Measurements from ENCODE around the gene POP5.

POP5 gene

DNA sequence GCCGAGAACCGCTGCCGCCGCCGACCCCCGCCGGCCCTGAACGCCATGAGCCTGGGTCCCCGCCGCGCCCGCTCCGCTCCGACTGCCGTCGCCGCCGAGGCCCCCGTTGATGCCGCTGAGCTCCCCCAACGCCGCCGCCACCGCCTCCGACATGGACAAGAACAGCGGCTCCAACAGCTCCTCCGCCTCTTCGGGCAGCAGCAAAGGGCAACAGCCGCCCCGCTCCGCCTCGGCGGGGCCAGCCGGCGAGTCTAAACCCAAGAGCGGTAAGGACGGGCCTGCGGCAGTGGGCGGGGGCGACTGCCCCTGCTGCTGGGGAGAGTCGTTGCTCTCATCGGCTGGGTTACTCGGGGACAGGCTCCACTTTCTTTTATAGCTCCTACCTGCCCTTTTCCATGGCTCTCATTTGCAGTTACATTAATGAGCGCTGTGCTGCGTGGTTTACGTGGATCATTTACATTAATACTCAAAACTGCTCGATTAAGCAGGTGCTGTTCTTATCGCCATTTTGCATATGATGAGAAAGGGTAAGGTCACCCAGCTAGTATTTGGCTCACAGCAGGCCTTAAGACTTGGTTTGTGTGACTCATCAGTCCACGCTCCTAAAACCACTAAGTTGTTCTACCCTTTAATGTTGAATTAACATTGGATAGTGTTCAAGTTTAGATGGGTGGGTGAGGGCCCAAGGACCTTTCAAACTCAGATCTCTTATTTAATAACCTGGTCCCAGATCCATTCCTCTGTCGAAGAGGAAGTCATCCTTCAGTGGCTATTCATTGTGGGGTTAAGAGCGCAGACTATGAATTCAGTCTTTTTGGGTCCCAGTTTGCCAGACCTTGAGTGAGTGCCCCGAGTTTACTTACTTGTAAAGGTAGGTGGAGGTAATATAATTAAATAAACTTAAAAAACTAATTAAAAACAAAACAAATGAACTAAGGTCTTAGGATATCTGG lies 46.2 kb downstream of the POP5 start (continued):
- no peak for TF ChIP-seq MZF1 (tag by site-specific recombination; IDR thresholded peaks at IDR 0.05; ENCODE audit: borderline replicate concordance)
- no peak for TF ChIP-seq ZFP41 (tag by site-specific recombination; IDR thresholded peaks at IDR 0.05; ENCODE audit: borderline replicate concordance)
- peak; percentile 24; the same call in 1 of the 2 replicates for TF ChIP-seq ZBTB48 (tag by site-specific recombination; IDR thresholded peaks at IDR 0.05)
- TF ChIP-seq, protein P1, sequence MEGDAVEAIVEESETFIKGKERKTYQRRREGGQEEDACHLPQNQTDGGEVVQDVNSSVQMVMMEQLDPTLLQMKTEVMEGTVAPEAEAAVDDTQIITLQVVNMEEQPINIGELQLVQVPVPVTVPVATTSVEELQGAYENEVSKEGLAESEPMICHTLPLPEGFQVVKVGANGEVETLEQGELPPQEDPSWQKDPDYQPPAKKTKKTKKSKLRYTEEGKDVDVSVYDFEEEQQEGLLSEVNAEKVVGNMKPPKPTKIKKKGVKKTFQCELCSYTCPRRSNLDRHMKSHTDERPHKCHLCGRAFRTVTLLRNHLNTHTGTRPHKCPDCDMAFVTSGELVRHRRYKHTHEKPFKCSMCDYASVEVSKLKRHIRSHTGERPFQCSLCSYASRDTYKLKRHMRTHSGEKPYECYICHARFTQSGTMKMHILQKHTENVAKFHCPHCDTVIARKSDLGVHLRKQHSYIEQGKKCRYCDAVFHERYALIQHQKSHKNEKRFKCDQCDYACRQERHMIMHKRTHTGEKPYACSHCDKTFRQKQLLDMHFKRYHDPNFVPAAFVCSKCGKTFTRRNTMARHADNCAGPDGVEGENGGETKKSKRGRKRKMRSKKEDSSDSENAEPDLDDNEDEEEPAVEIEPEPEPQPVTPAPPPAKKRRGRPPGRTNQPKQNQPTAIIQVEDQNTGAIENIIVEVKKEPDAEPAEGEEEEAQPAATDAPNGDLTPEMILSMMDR (tag by site-specific recombination; IDR thresholded peaks at IDR 0.05), result peak; percentile 46; the same call in 1 of the 2 replicates
- TF ChIP-seq EGR2 (tag by site-specific recombination; IDR thresholded peaks at IDR 0.05; ENCODE audit: low read depth), result peak; percentile 69
- peak; percentile 44; the same call in 1 of the 2 replicates for TF ChIP-seq KLF16 (tag by site-specific recombination; IDR thresholded peaks at IDR 0.05)
- TF ChIP-seq, protein P2, sequence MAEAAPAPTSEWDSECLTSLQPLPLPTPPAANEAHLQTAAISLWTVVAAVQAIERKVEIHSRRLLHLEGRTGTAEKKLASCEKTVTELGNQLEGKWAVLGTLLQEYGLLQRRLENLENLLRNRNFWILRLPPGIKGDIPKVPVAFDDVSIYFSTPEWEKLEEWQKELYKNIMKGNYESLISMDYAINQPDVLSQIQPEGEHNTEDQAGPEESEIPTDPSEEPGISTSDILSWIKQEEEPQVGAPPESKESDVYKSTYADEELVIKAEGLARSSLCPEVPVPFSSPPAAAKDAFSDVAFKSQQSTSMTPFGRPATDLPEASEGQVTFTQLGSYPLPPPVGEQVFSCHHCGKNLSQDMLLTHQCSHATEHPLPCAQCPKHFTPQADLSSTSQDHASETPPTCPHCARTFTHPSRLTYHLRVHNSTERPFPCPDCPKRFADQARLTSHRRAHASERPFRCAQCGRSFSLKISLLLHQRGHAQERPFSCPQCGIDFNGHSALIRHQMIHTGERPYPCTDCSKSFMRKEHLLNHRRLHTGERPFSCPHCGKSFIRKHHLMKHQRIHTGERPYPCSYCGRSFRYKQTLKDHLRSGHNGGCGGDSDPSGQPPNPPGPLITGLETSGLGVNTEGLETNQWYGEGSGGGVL (tag by site-specific recombination; IDR thresholded peaks at IDR 0.05), result peak; percentile 10; the same call in 1 of the 2 replicates
- TF ChIP-seq, protein P3, sequence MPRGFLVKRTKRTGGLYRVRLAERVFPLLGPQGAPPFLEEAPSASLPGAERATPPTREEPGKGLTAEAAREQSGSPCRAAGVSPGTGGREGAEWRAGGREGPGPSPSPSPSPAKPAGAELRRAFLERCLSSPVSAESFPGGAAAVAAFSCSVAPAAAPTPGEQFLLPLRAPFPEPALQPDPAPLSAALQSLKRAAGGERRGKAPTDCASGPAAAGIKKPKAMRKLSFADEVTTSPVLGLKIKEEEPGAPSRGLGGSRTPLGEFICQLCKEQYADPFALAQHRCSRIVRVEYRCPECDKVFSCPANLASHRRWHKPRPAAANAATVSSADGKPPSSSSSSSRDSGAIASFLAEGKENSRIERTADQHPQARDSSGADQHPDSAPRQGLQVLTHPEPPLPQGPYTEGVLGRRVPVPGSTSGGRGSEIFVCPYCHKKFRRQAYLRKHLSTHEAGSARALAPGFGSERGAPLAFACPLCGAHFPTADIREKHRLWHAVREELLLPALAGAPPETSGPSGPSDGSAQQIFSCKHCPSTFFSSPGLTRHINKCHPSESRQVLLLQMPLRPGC (tag by site-specific recombination; IDR thresholded peaks at IDR 0.05), result peak; percentile 31; the same call in 1 of the 2 replicates
- TF ChIP-seq, protein P4, sequence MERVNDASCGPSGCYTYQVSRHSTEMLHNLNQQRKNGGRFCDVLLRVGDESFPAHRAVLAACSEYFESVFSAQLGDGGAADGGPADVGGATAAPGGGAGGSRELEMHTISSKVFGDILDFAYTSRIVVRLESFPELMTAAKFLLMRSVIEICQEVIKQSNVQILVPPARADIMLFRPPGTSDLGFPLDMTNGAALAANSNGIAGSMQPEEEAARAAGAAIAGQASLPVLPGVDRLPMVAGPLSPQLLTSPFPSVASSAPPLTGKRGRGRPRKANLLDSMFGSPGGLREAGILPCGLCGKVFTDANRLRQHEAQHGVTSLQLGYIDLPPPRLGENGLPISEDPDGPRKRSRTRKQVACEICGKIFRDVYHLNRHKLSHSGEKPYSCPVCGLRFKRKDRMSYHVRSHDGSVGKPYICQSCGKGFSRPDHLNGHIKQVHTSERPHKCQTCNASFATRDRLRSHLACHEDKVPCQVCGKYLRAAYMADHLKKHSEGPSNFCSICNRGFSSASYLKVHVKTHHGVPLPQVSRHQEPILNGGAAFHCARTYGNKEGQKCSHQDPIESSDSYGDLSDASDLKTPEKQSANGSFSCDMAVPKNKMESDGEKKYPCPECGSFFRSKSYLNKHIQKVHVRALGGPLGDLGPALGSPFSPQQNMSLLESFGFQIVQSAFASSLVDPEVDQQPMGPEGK (tag by site-specific recombination; IDR thresholded peaks at IDR 0.05), result peak; percentile 74
- no peak for TF ChIP-seq SP2 (tag by site-specific recombination; IDR thresholded peaks at IDR 0.05)
- TF ChIP-seq KLF9 (tag by site-specific recombination; IDR thresholded peaks at IDR 0.05; ENCODE audit: low read depth), result peak; percentile 73
- 0 out of 2 replicates have a peak, but pooled peaks have one; percentile 16 for TF ChIP-seq ZNF184 (tag by site-specific recombination; IDR thresholded peaks at IDR 0.05)
- TF ChIP-seq, protein P5, sequence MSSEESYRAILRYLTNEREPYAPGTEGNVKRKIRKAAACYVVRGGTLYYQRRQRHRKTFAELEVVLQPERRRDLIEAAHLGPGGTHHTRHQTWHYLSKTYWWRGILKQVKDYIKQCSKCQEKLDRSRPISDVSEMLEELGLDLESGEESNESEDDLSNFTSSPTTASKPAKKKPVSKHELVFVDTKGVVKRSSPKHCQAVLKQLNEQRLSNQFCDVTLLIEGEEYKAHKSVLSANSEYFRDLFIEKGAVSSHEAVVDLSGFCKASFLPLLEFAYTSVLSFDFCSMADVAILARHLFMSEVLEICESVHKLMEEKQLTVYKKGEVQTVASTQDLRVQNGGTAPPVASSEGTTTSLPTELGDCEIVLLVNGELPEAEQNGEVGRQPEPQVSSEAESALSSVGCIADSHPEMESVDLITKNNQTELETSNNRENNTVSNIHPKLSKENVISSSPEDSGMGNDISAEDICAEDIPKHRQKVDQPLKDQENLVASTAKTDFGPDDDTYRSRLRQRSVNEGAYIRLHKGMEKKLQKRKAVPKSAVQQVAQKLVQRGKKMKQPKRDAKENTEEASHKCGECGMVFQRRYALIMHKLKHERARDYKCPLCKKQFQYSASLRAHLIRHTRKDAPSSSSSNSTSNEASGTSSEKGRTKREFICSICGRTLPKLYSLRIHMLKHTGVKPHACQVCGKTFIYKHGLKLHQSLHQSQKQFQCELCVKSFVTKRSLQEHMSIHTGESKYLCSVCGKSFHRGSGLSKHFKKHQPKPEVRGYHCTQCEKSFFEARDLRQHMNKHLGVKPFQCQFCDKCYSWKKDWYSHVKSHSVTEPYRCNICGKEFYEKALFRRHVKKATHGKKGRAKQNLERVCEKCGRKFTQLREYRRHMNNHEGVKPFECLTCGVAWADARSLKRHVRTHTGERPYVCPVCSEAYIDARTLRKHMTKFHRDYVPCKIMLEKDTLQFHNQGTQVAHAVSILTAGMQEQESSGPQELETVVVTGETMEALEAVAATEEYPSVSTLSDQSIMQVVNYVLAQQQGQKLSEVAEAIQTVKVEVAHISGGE (tag by site-specific recombination; conservative IDR thresholded peaks at IDR 0.05; ENCODE audit: low read depth), result 0 out of 2 replicates have a peak, but pooled peaks have one; percentile 1
- TF ChIP-seq ZNF660 (tag by site-specific recombination; IDR thresholded peaks at IDR 0.05), result peak; percentile 18
- TF ChIP-seq, protein P6, sequence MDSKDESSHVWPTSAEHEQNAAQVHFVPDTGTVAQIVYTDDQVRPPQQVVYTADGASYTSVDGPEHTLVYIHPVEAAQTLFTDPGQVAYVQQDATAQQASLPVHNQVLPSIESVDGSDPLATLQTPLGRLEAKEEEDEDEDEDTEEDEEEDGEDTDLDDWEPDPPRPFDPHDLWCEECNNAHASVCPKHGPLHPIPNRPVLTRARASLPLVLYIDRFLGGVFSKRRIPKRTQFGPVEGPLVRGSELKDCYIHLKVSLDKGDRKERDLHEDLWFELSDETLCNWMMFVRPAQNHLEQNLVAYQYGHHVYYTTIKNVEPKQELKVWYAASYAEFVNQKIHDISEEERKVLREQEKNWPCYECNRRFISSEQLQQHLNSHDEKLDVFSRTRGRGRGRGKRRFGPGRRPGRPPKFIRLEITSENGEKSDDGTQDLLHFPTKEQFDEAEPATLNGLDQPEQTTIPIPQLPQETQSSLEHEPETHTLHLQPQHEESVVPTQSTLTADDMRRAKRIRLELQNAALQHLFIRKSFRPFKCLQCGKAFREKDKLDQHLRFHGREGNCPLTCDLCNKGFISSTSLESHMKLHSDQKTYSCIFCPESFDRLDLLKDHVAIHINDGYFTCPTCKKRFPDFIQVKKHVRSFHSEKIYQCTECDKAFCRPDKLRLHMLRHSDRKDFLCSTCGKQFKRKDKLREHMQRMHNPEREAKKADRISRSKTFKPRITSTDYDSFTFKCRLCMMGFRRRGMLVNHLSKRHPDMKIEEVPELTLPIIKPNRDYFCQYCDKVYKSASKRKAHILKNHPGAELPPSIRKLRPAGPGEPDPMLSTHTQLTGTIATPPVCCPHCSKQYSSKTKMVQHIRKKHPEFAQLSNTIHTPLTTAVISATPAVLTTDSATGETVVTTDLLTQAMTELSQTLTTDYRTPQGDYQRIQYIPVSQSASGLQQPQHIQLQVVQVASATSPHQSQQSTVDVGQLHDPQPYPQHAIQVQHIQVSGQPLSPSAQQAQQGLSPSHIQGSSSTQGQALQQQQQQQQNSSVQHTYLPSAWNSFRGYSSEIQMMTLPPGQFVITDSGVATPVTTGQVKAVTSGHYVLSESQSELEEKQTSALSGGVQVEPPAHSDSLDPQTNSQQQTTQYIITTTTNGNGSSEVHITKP (tag by site-specific recombination; IDR thresholded peaks at IDR 0.05), result peak; percentile 46
- TF ChIP-seq WT1 (tag by site-specific recombination; IDR thresholded peaks at IDR 0.05), result no peak
- TF ChIP-seq ZIC2 (tag by site-specific recombination; IDR thresholded peaks at IDR 0.05), result peak; percentile 61
- TF ChIP-seq PRDM1 (tag by site-specific recombination; IDR thresholded peaks at IDR 0.05), result peak; percentile 9; the same call in 1 of the 2 replicates
- TF ChIP-seq RBAK (tag by site-specific recombination; IDR thresholded peaks at IDR 0.05), result no peak
- 0 out of 2 replicates have a peak, but pooled peaks have one; percentile 12 for TF ChIP-seq KLF10 (tag by site-specific recombination; IDR thresholded peaks at IDR 0.05)
- TF ChIP-seq ZBTB17 (tag by site-specific recombination; IDR thresholded peaks at IDR 0.05), result peak; percentile 84
- no peak for TF ChIP-seq ZNF214 (tag by site-specific recombination; IDR thresholded peaks at IDR 0.05; ENCODE audit: borderline replicate concordance)
- TF ChIP-seq ZNF629 (tag by site-specific recombination; IDR thresholded peaks at IDR 0.05), result peak; percentile 53; the same call in 1 of the 2 replicates
